ENCODE results near the gene OPRL1. TPM values are rescaled to one million over a fixed set of nuclear protein-coding genes. Genes with fewer than 3 reads are reported as not detected.

OPRL1 gene
- total RNA-seq, 2 donors from 2014 or later = 0.48 to 0.56 TPM

DNA sequence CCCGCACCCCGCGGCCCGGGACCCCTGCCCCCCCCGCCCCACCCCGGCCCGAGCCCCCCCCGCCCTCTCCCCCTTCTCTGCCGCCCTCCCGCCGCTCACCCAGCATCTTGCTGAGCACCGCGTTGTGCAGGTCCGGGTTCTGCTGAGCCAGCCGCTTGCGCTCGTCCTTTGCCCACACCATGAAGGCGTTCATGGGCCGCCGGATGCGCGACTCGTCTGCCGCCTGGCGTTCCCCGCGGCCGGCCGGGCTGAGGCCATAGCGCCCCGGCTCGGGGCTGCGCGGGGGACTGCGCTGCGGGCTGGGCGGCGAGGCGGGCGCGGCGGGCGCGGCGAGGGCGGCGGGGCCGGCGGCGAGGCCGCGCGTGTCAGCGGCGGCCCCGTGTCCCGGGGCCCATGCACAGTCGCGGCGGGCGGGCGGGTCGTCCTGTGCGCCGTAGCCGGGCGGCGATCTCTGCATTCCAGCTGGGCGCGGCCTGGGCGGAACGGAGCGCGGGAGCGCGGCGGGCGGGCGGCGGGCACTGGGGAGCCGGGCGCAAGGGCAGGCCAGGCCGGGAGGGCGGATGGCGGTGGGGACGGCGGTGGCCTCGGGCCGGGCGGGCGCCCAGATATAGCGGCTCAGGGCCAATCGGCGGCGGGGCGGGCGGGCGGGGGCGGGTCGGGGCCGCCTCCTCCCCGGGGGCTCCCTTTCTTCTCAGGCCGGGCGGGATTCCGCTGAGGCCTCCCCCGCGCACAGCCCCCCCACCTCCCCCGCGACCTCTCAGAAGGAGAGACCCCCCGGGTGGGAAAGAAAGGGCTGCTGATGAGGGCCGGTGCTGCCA, 30.6 kb upstream of the OPRL1 start, which contains the start of gene SOX18:
Gene SOX18, minus strand, starts transcription at position 580 of the 818 bp plus-strand sequence. Its CDS starts 123 bp downstream, at position 457.
- H3K4me1 Mint-ChIP-seq = peaks cover 4% of the 10 kb centered on the region
- peak; percentile 67 for ATAC-seq (replicated peaks)
- no peaks in the 10 kb centered on the region for H3K36me3 Mint-ChIP-seq (ENCODE audit: low read depth)
- no peak within 1 kb of the TSS for H3K27ac Mint-ChIP-seq
- H3K27me3 Mint-ChIP-seq = peaks cover 30% of the 10 kb centered on the region
- peak within 1 kb of the TSS; percentile 17 for H3K4me3 Mint-ChIP-seq
- no peaks in the 10 kb centered on the region for H3K9me3 Mint-ChIP-seq

DNA sequence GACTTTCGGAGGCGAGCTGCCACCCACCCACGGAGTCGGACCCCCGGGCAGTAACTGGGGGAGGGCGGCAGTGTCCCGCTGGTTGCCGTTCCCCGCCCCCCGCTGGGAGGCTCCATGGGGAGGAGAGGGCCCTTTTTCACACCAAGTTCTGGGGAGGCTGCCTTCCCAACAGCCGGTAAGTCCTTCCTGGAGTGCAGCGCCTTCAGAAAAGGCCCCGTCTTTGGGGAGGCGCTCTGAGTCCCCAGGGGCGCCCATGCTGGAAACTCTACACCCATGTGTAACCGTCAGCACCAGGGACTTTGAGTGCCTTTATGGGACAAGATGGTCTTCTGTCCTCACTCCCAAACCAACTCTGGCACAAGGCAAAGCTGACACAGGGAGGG, 30.0 kb upstream of the OPRL1 start:
- H3K9me3 Mint-ChIP-seq = no peaks in the 10 kb centered on the region
- H3K36me3 Mint-ChIP-seq (ENCODE audit: low read depth) = no peaks in the 10 kb centered on the region
- peaks cover 4% of the 10 kb centered on the region for H3K4me1 Mint-ChIP-seq
- H3K27ac Mint-ChIP-seq = no peak overlapping the region
- no peak for ATAC-seq (replicated peaks)
- peak overlapping the region; percentile 17 for H3K4me3 Mint-ChIP-seq
- H3K27me3 Mint-ChIP-seq = peaks cover 30% of the 10 kb centered on the region

- Mint-ChIP-seq H3K27me3 (peaks cover 30% of the 10 kb centered on the region), H3K36me3 (ENCODE audit: low read depth) (no peaks in the 10 kb centered on the region), H3K9me3 (no peaks in the 10 kb centered on the region), H3K4me3 (peak overlapping the region; percentile 17), H3K27ac (no peak overlapping the region), H3K4me1 (peaks cover 4% of the 10 kb centered on the region)
- ATAC-seq (replicated peaks) = no peak
These were observed 29.4 kb upstream of the OPRL1 start for GRCh38 chr20:64050261-64051032.

- Mint-ChIP-seq H3K27ac (no peak overlapping the region), H3K36me3 (ENCODE audit: low read depth) (no peaks in the 10 kb centered on the region), H3K4me1 (peaks cover 4% of the 10 kb centered on the region), H3K27me3 (peaks cover 28% of the 10 kb centered on the region), H3K4me3 (no peak overlapping the region), H3K9me3 (no peaks in the 10 kb centered on the region)
- no peak for ATAC-seq (replicated peaks)
These were observed 28.8 kb upstream of the OPRL1 start for GRCh38 chr20:64051033-64051452.

DNA sequence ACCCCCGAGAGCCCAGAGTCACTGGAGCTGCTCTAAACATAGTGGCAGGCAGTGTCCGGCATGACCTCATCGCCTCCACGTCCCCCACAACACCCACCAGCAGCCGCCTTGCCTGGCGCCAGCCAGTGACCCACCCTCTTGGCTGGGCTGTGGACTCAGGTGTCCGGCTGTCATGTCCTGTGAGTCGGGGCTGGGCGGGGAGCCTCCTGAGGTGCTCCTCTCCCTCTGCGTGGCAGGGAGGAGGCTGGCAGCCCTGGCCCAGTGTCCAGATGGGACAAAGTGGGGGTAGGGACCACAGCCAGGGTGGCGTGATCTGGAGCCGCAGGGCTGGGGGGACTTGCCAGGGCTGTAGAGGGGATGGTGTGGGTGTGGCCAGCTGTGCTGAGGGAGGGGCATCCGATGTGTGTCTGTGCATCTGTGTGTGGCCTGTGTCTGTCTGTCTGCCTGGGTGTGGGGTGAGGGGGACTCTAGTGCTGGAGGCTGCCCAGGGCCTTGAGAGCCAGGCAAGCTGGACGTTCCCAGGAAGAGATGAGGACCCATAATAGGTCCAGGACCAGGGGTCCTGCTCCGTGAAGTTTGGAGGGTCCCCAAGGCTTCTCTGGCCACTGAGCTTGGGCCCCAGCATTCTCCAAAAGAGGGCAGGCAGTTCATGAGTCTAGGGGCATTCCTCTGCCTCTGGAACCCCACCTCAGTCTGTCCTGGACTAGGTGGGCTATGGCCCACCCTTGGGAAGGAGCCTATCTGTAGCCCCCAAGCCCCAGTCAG, 28.1 kb upstream of the OPRL1 start:
- ATAC-seq (replicated peaks) = no peak
- H3K4me1 Mint-ChIP-seq = peaks cover 4% of the 10 kb centered on the region
- H3K27ac Mint-ChIP-seq = no peak overlapping the region
- H3K4me3 Mint-ChIP-seq = no peak overlapping the region
- peaks cover 22% of the 10 kb centered on the region for H3K27me3 Mint-ChIP-seq
- no peaks in the 10 kb centered on the region for H3K36me3 Mint-ChIP-seq (ENCODE audit: low read depth)
- H3K9me3 Mint-ChIP-seq = no peaks in the 10 kb centered on the region

- no peak overlapping the region for H3K27ac Mint-ChIP-seq
- H3K9me3 Mint-ChIP-seq = no peaks in the 10 kb centered on the region
- H3K36me3 Mint-ChIP-seq (ENCODE audit: low read depth) = no peaks in the 10 kb centered on the region
- peaks cover 16% of the 10 kb centered on the region for H3K27me3 Mint-ChIP-seq
- H3K4me1 Mint-ChIP-seq = peaks cover 4% of the 10 kb centered on the region
- no peak overlapping the region for H3K4me3 Mint-ChIP-seq
- no peak for ATAC-seq (replicated peaks)
These were observed 27.6 kb upstream of the OPRL1 start for GRCh38 chr20:64052326-64052722.

DNA sequence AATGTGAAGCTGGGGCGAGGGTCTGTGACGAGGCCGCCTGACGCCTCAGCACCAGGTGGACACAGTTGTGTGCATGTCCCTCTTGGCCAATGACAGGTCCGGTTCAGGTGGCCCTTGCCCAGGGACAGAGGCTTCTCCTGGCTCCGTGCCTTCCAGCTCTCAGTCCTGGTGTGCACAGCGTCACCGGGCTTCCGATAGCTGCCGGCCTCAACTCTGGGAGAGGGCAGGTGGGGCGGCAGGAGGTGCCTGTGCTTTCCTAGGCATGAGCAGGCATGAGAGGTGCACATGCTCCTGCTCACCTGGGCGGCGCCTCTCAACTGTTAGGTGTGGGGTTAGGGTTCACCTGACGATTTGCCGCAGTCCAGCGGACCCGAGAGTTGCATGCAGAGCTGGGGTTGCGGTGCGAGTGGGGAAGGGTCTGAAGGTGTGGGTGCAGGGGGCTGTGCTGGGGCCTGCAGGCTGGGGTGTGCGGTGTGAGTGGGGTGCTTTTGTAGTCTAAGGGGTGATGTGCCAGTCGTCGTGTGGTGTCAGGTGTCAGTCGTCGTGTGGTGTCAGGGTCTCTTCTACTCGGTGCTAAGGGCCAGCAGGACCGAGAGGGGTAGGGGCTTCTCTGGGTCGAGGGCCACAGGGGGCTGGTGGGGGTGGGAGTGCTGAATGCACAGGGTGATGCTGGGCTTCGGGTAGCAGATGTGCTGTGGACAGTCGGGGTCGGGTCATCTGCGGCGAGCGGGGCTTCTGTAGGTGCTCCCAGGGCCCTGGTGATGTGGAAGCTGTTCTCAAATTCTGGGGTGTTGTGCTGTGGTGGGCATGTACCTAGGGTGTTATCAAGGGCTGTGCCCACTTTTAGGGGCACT, 26.7 kb upstream of the OPRL1 start:
- H3K27ac Mint-ChIP-seq = no peak overlapping the region
- H3K27me3 Mint-ChIP-seq = peaks cover 11% of the 10 kb centered on the region
- peaks cover under 1% of the 10 kb centered on the region for H3K36me3 Mint-ChIP-seq (ENCODE audit: low read depth)
- H3K9me3 Mint-ChIP-seq = no peaks in the 10 kb centered on the region
- no peak for ATAC-seq (replicated peaks)
- no peak overlapping the region for H3K4me3 Mint-ChIP-seq
- H3K4me1 Mint-ChIP-seq = peaks cover 4% of the 10 kb centered on the region

GRCh38 chr20:64053841-64054661, 25.8 kb upstream of the OPRL1 start:
- H3K27me3 Mint-ChIP-seq = peaks cover 11% of the 10 kb centered on the region
- no peak for ATAC-seq (replicated peaks)
- H3K9me3 Mint-ChIP-seq = no peaks in the 10 kb centered on the region
- H3K4me3 Mint-ChIP-seq = no peak overlapping the region
- peaks cover 5% of the 10 kb centered on the region for H3K36me3 Mint-ChIP-seq (ENCODE audit: low read depth)
- no peak overlapping the region for H3K27ac Mint-ChIP-seq
- peaks cover 4% of the 10 kb centered on the region for H3K4me1 Mint-ChIP-seq

DNA sequence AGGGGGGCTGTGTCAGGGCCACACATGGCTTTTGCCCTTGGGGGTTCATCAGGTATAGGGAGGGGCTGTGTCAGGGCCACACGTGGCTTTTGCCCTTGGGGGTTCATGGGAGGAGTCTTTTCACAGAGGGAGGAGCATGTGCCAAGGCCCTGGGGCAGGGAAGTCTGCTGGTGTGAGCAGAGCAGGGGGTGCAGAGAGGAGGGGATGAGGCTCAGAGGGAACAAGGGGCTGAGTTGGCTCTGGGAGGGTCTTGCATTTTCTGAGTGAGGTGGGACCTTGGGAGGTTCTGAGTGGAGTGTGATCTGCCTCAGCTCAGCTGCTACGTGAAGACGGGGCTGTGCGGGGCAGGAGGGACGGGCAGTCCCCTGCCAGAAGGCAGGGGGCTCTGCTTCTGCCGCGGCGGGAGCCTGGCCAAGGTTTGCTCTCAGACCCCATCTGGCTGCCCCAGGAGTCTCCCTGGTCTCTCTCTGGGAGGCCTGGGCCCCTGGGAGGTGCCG, 24.4 kb upstream of the OPRL1 start:
- Mint-ChIP-seq H3K4me1 (peaks cover 4% of the 10 kb centered on the region), H3K36me3 (ENCODE audit: low read depth) (peaks cover 5% of the 10 kb centered on the region), H3K9me3 (no peaks in the 10 kb centered on the region), H3K27ac (no peak overlapping the region), H3K4me3 (peak overlapping the region; percentile 14), H3K27me3 (peaks cover 11% of the 10 kb centered on the region)
- ATAC-seq (replicated peaks) = no peak

DNA sequence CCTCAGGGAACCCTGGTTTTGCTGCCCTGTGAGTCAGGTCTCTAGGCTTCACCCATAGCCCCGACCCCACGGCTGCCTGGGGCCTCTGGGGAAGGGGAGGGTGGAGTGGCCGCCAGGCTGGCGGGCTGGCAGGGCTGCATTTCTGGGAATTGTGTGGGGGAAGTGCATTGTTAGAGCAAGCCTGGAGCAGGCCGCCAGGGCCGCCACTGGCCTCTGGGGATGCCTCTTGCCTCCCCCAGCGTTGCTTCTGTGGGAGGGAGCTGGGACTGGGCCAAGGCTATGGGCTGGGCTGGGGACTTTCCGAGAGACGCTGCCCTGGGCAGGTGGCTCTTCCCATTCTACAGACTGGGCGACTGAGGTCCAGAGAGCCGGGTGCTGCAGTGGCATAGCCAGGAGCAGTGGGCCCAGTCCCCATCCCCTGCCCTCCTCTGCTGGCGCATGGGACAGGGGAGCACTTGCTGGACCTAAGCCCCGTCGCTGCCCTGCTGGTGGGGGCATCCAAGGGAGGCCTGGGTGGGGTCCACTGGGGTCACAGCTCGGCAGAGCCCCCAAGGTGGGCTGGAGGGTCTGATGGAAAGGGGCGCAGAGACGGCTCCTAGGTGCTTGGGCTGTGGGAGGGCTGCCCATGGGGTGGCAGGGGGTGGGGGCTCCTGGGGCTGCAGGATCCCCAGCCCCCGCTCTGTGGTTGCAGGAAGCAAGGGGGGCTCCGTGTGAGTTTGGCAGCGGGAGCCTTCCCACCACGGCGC, 23.8 kb upstream of the OPRL1 start:
- Mint-ChIP-seq H3K27me3 (peaks cover 8% of the 10 kb centered on the region), H3K4me3 (no peak overlapping the region), H3K4me1 (peaks cover 4% of the 10 kb centered on the region), H3K36me3 (ENCODE audit: low read depth) (peaks cover 5% of the 10 kb centered on the region), H3K9me3 (no peaks in the 10 kb centered on the region), H3K27ac (no peak overlapping the region)
- no peak for ATAC-seq (replicated peaks)

GRCh38 chr20:64056639-64056888, 23.3 kb upstream of the OPRL1 start:
- Mint-ChIP-seq H3K36me3 (ENCODE audit: low read depth) (peaks cover 5% of the 10 kb centered on the region), H3K9me3 (no peaks in the 10 kb centered on the region), H3K4me3 (peak overlapping the region; percentile 83), H3K27me3 (peaks cover 8% of the 10 kb centered on the region), H3K27ac (no peak overlapping the region), H3K4me1 (peaks cover 4% of the 10 kb centered on the region)
- no peak for ATAC-seq (replicated peaks)

- peak; percentile 69 for ATAC-seq (replicated peaks)
- H3K4me1 Mint-ChIP-seq = peaks cover 4% of the 10 kb centered on the region
- peaks cover 8% of the 10 kb centered on the region for H3K27me3 Mint-ChIP-seq
- peak overlapping the region; percentile 83 for H3K4me3 Mint-ChIP-seq
- peaks cover 5% of the 10 kb centered on the region for H3K36me3 Mint-ChIP-seq (ENCODE audit: low read depth)
- no peaks in the 10 kb centered on the region for H3K9me3 Mint-ChIP-seq
- peak overlapping the region; percentile 76 for H3K27ac Mint-ChIP-seq
These were observed 22.8 kb upstream of the OPRL1 start for GRCh38 chr20:64056889-64057627.
